Neural cell (in vitro differentiated cells): ENCODE measurements around the gene CCNJL. TPM values are rescaled to one million over a fixed set of nuclear protein-coding genes. Genes with fewer than 3 reads are reported as not detected.

ENCODE experiments used
- H2AFZ ChIP-seq: fragments of 200-600, 300-800 bp; sonication (generic), shearing (Covaris generic); 2 replicates; pipeline ENCODE4 v1.6.0; 2014; ENCODE audit warnings: low read depth, mild to moderate bottlenecking, antibody characterized with exemption, low read length, moderate library complexity
- H3F3A ChIP-seq: fragments of 200-600 bp; shearing (Covaris generic); 2 replicates; pipeline ENCODE4 v1.6.1; 2016; ENCODE audit warnings: mild to moderate bottlenecking, moderate library complexity, mixed read lengths, antibody characterized with exemption, low read length; ENCODE audit not compliant: insufficient read depth, poor library complexity, severe bottlenecking
- H3K27ac ChIP-seq: fragments of 200-600, 300-800 bp; sonication (generic), shearing (Covaris generic); 2 replicates; pipeline ENCODE4 v1.5.1; 2014; ENCODE audit warnings: mild to moderate bottlenecking, low read length, moderate library complexity
- H3K27me3 ChIP-seq: fragments of 300-800, 200-600 bp; sonication (generic), shearing (Covaris generic); 2 replicates; pipeline ENCODE4 v1.6.0; 2014; ENCODE audit warnings: mild to moderate bottlenecking, low read depth, low read length, moderate library complexity; ENCODE audit not compliant: insufficient read depth
- H3K36me3 ChIP-seq: fragments of 300-800, 200-600 bp; sonication (generic), shearing (Covaris generic); 2 replicates; pipeline ENCODE4 v1.5.1; 2014; ENCODE audit warnings: mild to moderate bottlenecking, antibody characterized with exemption, low read length, moderate library complexity; ENCODE audit not compliant: insufficient read depth
- H3K4me2 ChIP-seq: fragments of 300-800, 200-600 bp; sonication (generic), shearing (Covaris generic); 2 replicates; pipeline ENCODE4 v1.6.0; 2014; ENCODE audit warnings: mild to moderate bottlenecking, low read length
- H3K4me3 ChIP-seq: fragments of 300-800, 200-600 bp; sonication (generic), shearing (Covaris generic); 2 replicates; pipeline ENCODE4 v1.5.1; 2014; ENCODE audit warnings: mild to moderate bottlenecking, low read length, moderate library complexity
- H3K79me2 ChIP-seq: fragments of 200-600 bp; shearing (Covaris generic); replicated peaks from 2 replicates; pipeline ENCODE4 v1.6.0; 2014; ENCODE audit warnings: mild to moderate bottlenecking, low read length, moderate library complexity; ENCODE audit not compliant: insufficient read depth
- H3K9ac ChIP-seq: fragments of 300-800, 200-600 bp; sonication (generic), shearing (Covaris generic); 2 replicates; pipeline ENCODE4 v1.6.1; 2016; ENCODE audit warnings: mild to moderate bottlenecking, low read length, mixed read lengths
- H3K9me2 ChIP-seq: fragments of 200-600 bp; shearing (Covaris generic); 2 replicates; pipeline ENCODE4 v1.6.1; 2016; ENCODE audit warnings: mild to moderate bottlenecking, low read length, mixed read lengths; ENCODE audit not compliant: insufficient read depth
- H3K9me3 ChIP-seq: fragments of 200-600, 300-800 bp; sonication (generic), shearing (Covaris generic); 2 replicates; pipeline ENCODE4 v1.6.1; 2016; ENCODE audit warnings: mild to moderate bottlenecking, mixed run types, low read length, moderate library complexity, mixed read lengths
- H4K20me1 ChIP-seq: fragments of 200-600 bp; shearing (Covaris generic); 2 replicates; pipeline ENCODE4 v1.6.1; 2016; ENCODE audit warnings: mild to moderate bottlenecking, mixed run types; ENCODE audit not compliant: insufficient read depth
- CTCF ChIP-seq: fragments of 450-650 bp; IDR thresholded peaks from 2 replicates; pipeline ENCODE4 v1.5.1; 2014; ENCODE audit warnings: antibody characterized with exemption, mild to moderate bottlenecking, moderate library complexity; ENCODE audit not compliant: poor library complexity, severe bottlenecking
- EP300 ChIP-seq: fragments of 450-650 bp; conservative IDR thresholded peaks from 2 replicates; pipeline ENCODE4 v1.6.1; 2014; ENCODE audit warnings: antibody characterized with exemption, mild to moderate bottlenecking, moderate library complexity; ENCODE audit not compliant: poor library complexity, severe bottlenecking
- EZH2 ChIP-seq: fragments of 200-600, 300-800 bp; shearing (Covaris generic), sonication (generic); IDR thresholded peaks from 2 replicates; pipeline ENCODE4 v1.6.1; 2014; ENCODE audit warnings: antibody characterized with exemption, low read length, borderline replicate concordance, mild to moderate bottlenecking; ENCODE audit not compliant: insufficient read depth, poor library complexity, severe bottlenecking
- MXI1 ChIP-seq: fragments of 450-650 bp; conservative IDR thresholded peaks from 2 replicates; pipeline ENCODE4 v1.6.1; 2014; ENCODE audit warnings: antibody characterized with exemption, mild to moderate bottlenecking; ENCODE audit not compliant: poor library complexity, severe bottlenecking
- POLR2AphosphoS5 ChIP-seq: IDR thresholded peaks from 2 replicates; pipeline ENCODE4 v1.6.1; 2012
- RAD21 ChIP-seq: fragments of 450-650 bp; conservative IDR thresholded peaks from 2 replicates; pipeline ENCODE4 v1.6.1; 2014; ENCODE audit warnings: antibody characterized with exemption, mild to moderate bottlenecking, moderate library complexity
- REST ChIP-seq: IDR thresholded peaks from 2 replicates; pipeline ENCODE4 v1.6.1; 2012; ENCODE audit warnings: borderline replicate concordance
- SMC3 ChIP-seq: fragments of 450-650 bp; conservative IDR thresholded peaks from 2 replicates; pipeline ENCODE4 v1.6.1; 2014; ENCODE audit warnings: antibody characterized with exemption, mild to moderate bottlenecking, moderate library complexity; ENCODE audit not compliant: poor library complexity
- TAF1 ChIP-seq: IDR thresholded peaks from 2 replicates; pipeline ENCODE4 v1.6.1; 2012; ENCODE audit warnings: low read depth
- polyA plus RNA-seq: library from polyadenylated mRNA; depleted of rRNA; stranded (reverse); fragments of >200 nt; gene quantifications from 2 replicates; pipeline ENCODE4 v1.2.3, GENCODE V29; 2014

Gene CCNJL
- polyA plus RNA-seq, 1 donor from 2014 or later: 0.84 TPM

GRCh38 chr5:160354666-160355065 lies 42.3 kb upstream of the CCNJL start:
- Histone ChIP-seq H3K27ac (no peak overlapping the region), H3K9me2 (no peaks in the 10 kb centered on the region), H3K4me2 (no peak overlapping the region), H3K9ac (no peak overlapping the region), H3K36me3 (no peaks in the 10 kb centered on the region), H3K27me3 (no peaks in the 10 kb centered on the region), H3K9me3 (no peaks in the 10 kb centered on the region), H2AFZ (no peak overlapping the region), H3K79me2 (no peaks in the 10 kb centered on the region), H3K4me3 (no peak overlapping the region), H3F3A (no peaks in the 10 kb centered on the region), H4K20me1 (no peaks in the 10 kb centered on the region)
- TF ChIP-seq RAD21: no peak
- no peak for TF ChIP-seq MXI1
- TF ChIP-seq CTCF: no peak
- no peak for TF ChIP-seq TAF1
- no peak for TF ChIP-seq EZH2
- TF ChIP-seq EP300: no peak
- TF ChIP-seq POLR2AphosphoS5: no peak

- H2AFZ ChIP-seq: no peak overlapping the region
- H3F3A ChIP-seq: no peaks in the 10 kb centered on the region
- H3K4me2 ChIP-seq: no peak overlapping the region
- no peaks in the 10 kb centered on the region for H3K9me2 ChIP-seq
- H3K27ac ChIP-seq: no peak overlapping the region
- TF ChIP-seq REST (no peak), TAF1 (no peak), SMC3 (no peak), EP300 (no peak), CTCF (no peak), MXI1 (no peak), EZH2 (no peak), POLR2AphosphoS5 (no peak), RAD21 (no peak)
- H3K27me3 ChIP-seq: no peaks in the 10 kb centered on the region
- no peaks in the 10 kb centered on the region for H4K20me1 ChIP-seq
- H3K79me2 ChIP-seq: no peaks in the 10 kb centered on the region
- no peak overlapping the region for H3K4me3 ChIP-seq
- H3K36me3 ChIP-seq: no peaks in the 10 kb centered on the region
- H3K9me3 ChIP-seq: no peaks in the 10 kb centered on the region
- no peak overlapping the region for H3K9ac ChIP-seq
Measured at GRCh38 chr5:160353379-160353778, 41.0 kb upstream of the CCNJL start.
